ENCODE results near the gene STK38L. TPM values are rescaled to one million over a fixed set of nuclear protein-coding genes. Genes with fewer than 3 reads are reported as not detected.

STK38L gene
- total RNA-seq, 4 donors from 2014 or later, result 26.9 to 69.3 (median 49.9) TPM

DNA sequence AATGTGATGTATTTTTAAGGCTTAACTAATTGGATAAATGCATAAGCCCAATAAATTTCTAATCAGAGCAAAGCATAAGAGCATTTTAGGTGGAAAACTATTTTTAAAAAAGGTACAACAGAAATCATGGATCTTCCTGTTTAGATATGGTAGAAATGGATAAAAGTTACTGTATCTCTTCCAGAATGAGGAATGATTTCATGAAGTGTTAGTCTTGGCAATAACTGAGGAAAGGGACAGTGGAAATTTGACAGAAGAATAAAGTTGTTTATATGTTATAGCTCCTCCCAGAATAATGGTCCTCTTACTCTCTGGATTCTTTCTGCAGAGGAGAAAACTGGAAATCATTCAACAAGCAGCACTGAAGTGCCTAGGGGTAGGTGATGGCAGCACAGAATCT, 56.1 kb downstream of the STK38L start:
- intact Hi-C loops (cut with DNase I; ENCODE audit: low total_unique reads), result loop anchor here (10.0 kb wide), 1 partner anchor 155 kb away; no protein-coding TSS in a partner anchor
- no peak for DNase-seq
- no peak for TF ChIP-seq POLR2A (IDR thresholded peaks at IDR 0.05)
- no peaks in the 10 kb centered on the region for H3K27me3 ChIP-seq
- H3K4me1 ChIP-seq, result no peaks in the 10 kb centered on the region
- H3K9me3 ChIP-seq, result no peaks in the 10 kb centered on the region
- H3K4me3 ChIP-seq, result no peak overlapping the region
- H3K27ac ChIP-seq, result peak overlapping the region in 1 of 2 donors; percentile 8
- H3K36me3 ChIP-seq, result no peaks in the 10 kb centered on the region

GRCh38 chr12:27303139-27304111, 59.3 kb downstream of the STK38L start:
- TF ChIP-seq POLR2A (IDR thresholded peaks at IDR 0.05), result no peak
- TF ChIP-seq, protein P1, sequence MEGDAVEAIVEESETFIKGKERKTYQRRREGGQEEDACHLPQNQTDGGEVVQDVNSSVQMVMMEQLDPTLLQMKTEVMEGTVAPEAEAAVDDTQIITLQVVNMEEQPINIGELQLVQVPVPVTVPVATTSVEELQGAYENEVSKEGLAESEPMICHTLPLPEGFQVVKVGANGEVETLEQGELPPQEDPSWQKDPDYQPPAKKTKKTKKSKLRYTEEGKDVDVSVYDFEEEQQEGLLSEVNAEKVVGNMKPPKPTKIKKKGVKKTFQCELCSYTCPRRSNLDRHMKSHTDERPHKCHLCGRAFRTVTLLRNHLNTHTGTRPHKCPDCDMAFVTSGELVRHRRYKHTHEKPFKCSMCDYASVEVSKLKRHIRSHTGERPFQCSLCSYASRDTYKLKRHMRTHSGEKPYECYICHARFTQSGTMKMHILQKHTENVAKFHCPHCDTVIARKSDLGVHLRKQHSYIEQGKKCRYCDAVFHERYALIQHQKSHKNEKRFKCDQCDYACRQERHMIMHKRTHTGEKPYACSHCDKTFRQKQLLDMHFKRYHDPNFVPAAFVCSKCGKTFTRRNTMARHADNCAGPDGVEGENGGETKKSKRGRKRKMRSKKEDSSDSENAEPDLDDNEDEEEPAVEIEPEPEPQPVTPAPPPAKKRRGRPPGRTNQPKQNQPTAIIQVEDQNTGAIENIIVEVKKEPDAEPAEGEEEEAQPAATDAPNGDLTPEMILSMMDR (IDR thresholded peaks at IDR 0.05), result no peak
- Histone ChIP-seq H3K4me1 (no peaks in the 10 kb centered on the region), H3K27ac (peak overlapping the region in 1 of 2 donors; percentile 32), H3K36me3 (no peaks in the 10 kb centered on the region), H3K4me3 (no peak overlapping the region), H3K27me3 (no peaks in the 10 kb centered on the region), H3K9me3 (no peaks in the 10 kb centered on the region)
- intact Hi-C loops (cut with DNase I; ENCODE audit: low total_unique reads), result loop anchor here (10.0 kb wide), 1 partner anchor 159 kb away; no protein-coding TSS in a partner anchor
- DNase-seq, result no peak

DNA sequence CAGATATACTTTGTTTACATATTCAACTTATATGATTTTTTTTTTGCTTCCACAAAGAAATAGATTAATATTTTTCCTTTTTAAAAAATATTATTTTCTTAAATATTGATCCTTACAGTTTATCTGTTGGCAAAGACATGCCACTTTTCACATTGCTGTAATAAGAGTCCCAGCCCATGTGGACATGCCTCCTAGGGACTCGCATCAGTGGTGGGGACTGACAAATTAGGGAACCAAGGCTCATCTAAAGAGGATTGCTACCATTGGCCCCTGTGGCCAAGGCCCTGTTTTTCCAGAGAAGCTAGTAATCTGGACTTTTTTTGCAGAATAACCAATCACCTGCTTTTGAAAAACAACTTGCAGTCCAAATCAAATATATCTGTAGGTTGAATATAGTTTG, 60.8 kb downstream of the STK38L start:
- Histone ChIP-seq H3K36me3 (no peaks in the 10 kb centered on the region), H3K4me3 (no peak overlapping the region), H3K9me3 (no peaks in the 10 kb centered on the region), H3K27me3 (no peaks in the 10 kb centered on the region), H3K4me1 (no peaks in the 10 kb centered on the region), H3K27ac (peak overlapping the region in 1 of 2 donors; percentile 71)
- TF ChIP-seq POLR2A (IDR thresholded peaks at IDR 0.05), result no peak
- TF ChIP-seq, protein P1 (IDR thresholded peaks at IDR 0.05), result no peak
- intact Hi-C loops (cut with DNase I; ENCODE audit: low total_unique reads), result loop anchor here (10.0 kb wide), 1 partner anchor 160 kb away; no protein-coding TSS in a partner anchor
- DNase-seq, result no peak

DNA sequence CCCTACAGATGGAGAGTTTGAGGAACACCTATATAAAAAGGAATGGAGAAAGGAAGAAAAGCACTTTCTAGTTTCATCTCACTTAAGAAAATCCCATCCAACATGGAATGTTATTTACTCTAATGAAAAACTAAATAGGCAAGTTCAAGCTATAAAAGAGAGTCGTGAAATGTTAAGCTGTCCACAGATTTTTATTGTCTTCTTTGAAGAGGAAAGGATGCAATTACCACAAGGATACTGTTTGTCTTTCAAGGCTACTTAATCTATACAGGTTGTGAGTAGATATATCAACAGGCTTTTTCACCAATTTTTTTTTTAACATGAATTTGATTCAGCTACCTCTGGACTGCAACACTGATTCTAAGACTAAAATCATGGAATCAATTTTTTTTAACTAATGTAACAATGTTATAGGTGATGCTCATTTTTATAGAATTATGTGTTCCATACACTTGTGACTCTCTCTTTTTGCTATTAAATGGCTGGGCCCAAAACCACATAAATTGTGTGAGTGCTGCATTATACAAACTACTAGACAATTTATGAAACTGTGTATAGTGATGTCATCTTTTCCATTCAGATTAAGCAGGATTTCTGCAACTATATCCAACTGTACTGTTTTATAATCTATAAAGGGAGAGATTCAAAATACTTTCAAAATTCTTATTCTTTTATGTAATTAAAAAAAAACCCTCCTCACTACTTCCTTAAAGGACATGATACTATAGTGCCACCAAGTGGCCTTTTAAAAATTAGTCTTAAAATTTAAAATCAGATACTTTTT, 61.8 kb downstream of the STK38L start:
- TF ChIP-seq, protein P1 (IDR thresholded peaks at IDR 0.05), result peak; percentile 23 to 79 (median 50)
- no peak for TF ChIP-seq POLR2A (IDR thresholded peaks at IDR 0.05)
- DNase-seq, result no peak
- intact Hi-C loops (cut with DNase I; ENCODE audit: low total_unique reads), result loop anchor here (10.0 kb wide), 1 partner anchor 161 kb away; no protein-coding TSS in a partner anchor
- no peaks in the 10 kb centered on the region for H3K9me3 ChIP-seq
- no peaks in the 10 kb centered on the region for H3K36me3 ChIP-seq
- no peak overlapping the region for H3K4me3 ChIP-seq
- H3K4me1 ChIP-seq, result no peaks in the 10 kb centered on the region
- H3K27me3 ChIP-seq, result no peaks in the 10 kb centered on the region
- H3K27ac ChIP-seq, result peak overlapping the region; percentile 17 to 71

GRCh38 chr12:27309293-27309994, 65.4 kb downstream of the STK38L start:
- no peak overlapping the region for H3K4me3 ChIP-seq
- TF ChIP-seq POLR2A (IDR thresholded peaks at IDR 0.05), result no peak
- TF ChIP-seq, protein P1 (IDR thresholded peaks at IDR 0.05), result no peak
- no peak overlapping the region for H3K27ac ChIP-seq
- intact Hi-C loops (cut with DNase I; ENCODE audit: low total_unique reads), result loop anchor here (10.0 kb wide), 1 partner anchor 165 kb away; no protein-coding TSS in a partner anchor
- no peaks in the 10 kb centered on the region for H3K36me3 ChIP-seq
- no peaks in the 10 kb centered on the region for H3K4me1 ChIP-seq
- no peak for DNase-seq
- H3K9me3 ChIP-seq, result no peaks in the 10 kb centered on the region
- no peaks in the 10 kb centered on the region for H3K27me3 ChIP-seq
